Prostate gland (tissue), 2 donors: ENCODE data around the gene ZNF383. TPM values are rescaled to one million over a fixed set of nuclear protein-coding genes. Genes with fewer than 3 reads are reported as not detected.
"Not testable (repeated sequence)": the region's sequence is repeated elsewhere in the genome, so short reads cannot be mapped to it uniquely, and the experiment has no call there.

Source experiments
- DNase-seq: peaks from one replicate; pipeline ENCODE4 v3.0.0-alpha.2; 2019; ENCODE audit warnings: low spot score
- H3K27ac ChIP-seq, 2 donors: fragments of 200-600 bp; sonication (generic); 2 replicates each; pipeline ENCODE4 v1.5.1; 2017 to 2019
- H3K27me3 ChIP-seq: fragments of 200-600 bp; sonication (generic); replicated peaks from 2 replicates; pipeline ENCODE4 v1.5.1; 2019; ENCODE audit not compliant: insufficient read depth
- H3K36me3 ChIP-seq, 2 donors: fragments of 200-600 bp; sonication (generic); 1 replicate in 1 of 2; 2 replicates in 1 of 2; pipeline versions ENCODE4 v1.5.1 to v1.8.1; 2017 to 2019
- H3K4me1 ChIP-seq: fragments of 200-600 bp; sonication (generic); replicated peaks from 2 replicates; pipeline ENCODE4 v1.5.1; 2019
- H3K4me3 ChIP-seq, 2 donors: fragments of 200-600 bp; sonication (generic); 2 replicates each; pipeline ENCODE4 v1.5.1; 2017 to 2019
- H3K9me3 ChIP-seq: fragments of 200-600 bp; sonication (generic); 2 replicates; pipeline ENCODE4 v1.5.1; 2017
- CTCF ChIP-seq, 4 experiments: fragments of 200-600 bp in 2 of 4; fragments of 450-650 bp in 2 of 4; sonication (generic) in 2 of 4; IDR thresholded peaks; 1 replicate in 3 of 4; 2 replicates in 1 of 4; pipeline ENCODE4 v1.5.1; 2016 to 2019; ENCODE audit warnings: antibody characterized with exemption in 4 of 4, mild to moderate bottlenecking in 2 of 4, moderate library complexity in 2 of 4
- POLR2A ChIP-seq: fragments of 450-650 bp; IDR thresholded peaks from one replicate; pipeline ENCODE4 v1.6.1; 2016; ENCODE audit warnings: antibody characterized with exemption, mild to moderate bottlenecking
- POLR2AphosphoS5 ChIP-seq: sonication (generic); formaldehyde crosslinking; IDR thresholded peaks from one replicate; pipeline ENCODE4 v1.6.1; 2017; ENCODE audit warnings: antibody characterized with exemption
- WGBS: methylation state at CpG from one replicate; pipeline ENCODE4 v1.1.5; 2018; 5-methylcytosine and 5-hydroxymethylcytosine counted together
- intact Hi-C: fragments of 100-400 bp; cut with DNase I; formaldehyde crosslinking; loops from one replicate; pipeline ENCODE4 v1.14.2; 2022
- total RNA-seq, 2 donors: library from RNA; depleted of rRNA; stranded (reverse); fragments of >200 nt; gene quantifications; one replicate each; pipeline ENCODE4 v1.1.0, GENCODE V29; 2016

ZNF383 gene
- 1 to 10 TPM; 6.6 to 7.8 TPM for total RNA-seq

- H3K36me3 ChIP-seq = no peaks in the 10 kb centered on the region
- H3K4me3 ChIP-seq = peak within 1 kb of the TSS; percentile 50 to 73
- under 1% methylated on average over 44 of the region's 44 CpGs for WGBS
- intact Hi-C loops = loop anchor here (5.0 to 10.0 kb wide), 2 partner anchors 117 to 246 kb away; a partner anchor contains a TSS
- no peaks in the 10 kb centered on the region for H3K9me3 ChIP-seq
- peak within 1 kb of the TSS; percentile 82 to 92 for H3K27ac ChIP-seq
- TF ChIP-seq POLR2A (peak; percentile 32), POLR2AphosphoS5 (peak; percentile 87), CTCF (IDR thresholded peaks at IDR 0.05) (peak in 1 of 4 experiments; percentile 5)
- no peaks in the 10 kb centered on the region for H3K27me3 ChIP-seq
- no peaks in the 10 kb centered on the region for H3K4me1 ChIP-seq
- DNase-seq = peak; percentile 86
Measured at GRCh38 chr19:37217775-37218591, at the start of gene ZNF383. ZNF383 (plus strand) TSS chr19:37218214; CDS start chr19:37230454, 12,240 bp downstream.

DNA sequence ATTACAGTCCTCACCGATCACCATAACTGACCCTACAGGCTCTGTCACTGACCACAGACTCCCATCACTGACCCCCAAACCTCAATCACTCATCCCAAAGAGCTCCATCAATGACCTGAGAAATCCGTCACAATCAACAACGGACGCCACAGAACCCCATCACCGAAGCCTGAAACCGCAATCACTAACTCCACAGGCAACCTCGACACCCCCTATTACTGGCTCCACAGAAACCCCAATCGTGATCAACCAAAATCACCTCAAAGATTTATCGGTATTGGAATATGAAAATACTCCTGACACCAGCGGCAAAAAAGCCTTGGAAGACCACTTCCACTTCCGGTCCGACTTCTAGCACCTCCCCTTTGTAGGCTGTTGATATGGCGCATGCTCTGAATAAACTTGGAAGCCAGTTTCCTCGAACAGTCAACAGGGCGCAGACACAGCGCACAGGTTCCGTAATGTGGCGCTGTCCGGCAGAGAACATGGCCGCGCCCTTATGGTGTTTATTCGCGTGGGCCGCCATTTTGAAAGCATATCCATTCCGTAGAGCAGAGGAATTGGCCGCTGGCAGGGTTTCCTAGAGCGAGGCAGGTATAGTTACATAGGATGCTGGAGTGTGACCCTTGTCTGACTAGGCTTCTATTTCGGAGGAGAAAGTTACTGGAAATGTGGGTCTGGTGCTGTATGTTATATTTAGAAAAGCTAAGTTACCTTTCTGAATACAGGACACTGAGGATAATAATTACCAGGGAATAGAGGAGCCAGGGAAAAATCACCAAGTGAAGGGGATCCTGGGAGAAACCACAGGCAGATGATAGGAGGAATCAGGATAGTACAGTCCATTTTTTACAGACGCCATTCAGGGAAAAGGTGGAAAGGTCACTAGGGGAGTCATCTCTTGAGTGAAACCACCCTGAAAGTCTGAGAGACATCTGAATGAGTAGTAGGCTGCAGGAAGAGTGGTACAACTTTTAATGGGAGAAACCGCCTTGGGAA is 45.3 kb upstream of the ZNF383 start, which contains the start of gene ZNF585A:
ZNF585A (minus strand) TSS at position 328 of the 999 bp plus-strand sequence. CDS start 2,785 bp downstream, outside the sequence.
- DNase-seq = peak; percentile 95
- 4% methylated on average over 30 of the region's 30 CpGs for WGBS
- no peaks in the 10 kb centered on the region for H3K27me3 ChIP-seq
- peaks cover 0 to 7% of the 10 kb centered on the region in 2 donors for H3K36me3 ChIP-seq
- peak within 1 kb of the TSS; percentile 51 to 61 for H3K4me3 ChIP-seq
- H3K9me3 ChIP-seq = no peaks in the 10 kb centered on the region
- intact Hi-C loops = loop anchor here (5.0 kb wide), 1 partner anchor 40 kb away; the partner anchor contains the start of gene ZNF585B
- no peaks in the 10 kb centered on the region for H3K4me1 ChIP-seq
- no peak for TF ChIP-seq POLR2A
- peak in 3 of 4 experiments; percentile 27 to 45 (median 36) for TF ChIP-seq CTCF (IDR thresholded peaks at IDR 0.05)
- TF ChIP-seq POLR2AphosphoS5 = peak; percentile 99
- H3K27ac ChIP-seq = peak within 1 kb of the TSS; percentile 55 to 78

DNA sequence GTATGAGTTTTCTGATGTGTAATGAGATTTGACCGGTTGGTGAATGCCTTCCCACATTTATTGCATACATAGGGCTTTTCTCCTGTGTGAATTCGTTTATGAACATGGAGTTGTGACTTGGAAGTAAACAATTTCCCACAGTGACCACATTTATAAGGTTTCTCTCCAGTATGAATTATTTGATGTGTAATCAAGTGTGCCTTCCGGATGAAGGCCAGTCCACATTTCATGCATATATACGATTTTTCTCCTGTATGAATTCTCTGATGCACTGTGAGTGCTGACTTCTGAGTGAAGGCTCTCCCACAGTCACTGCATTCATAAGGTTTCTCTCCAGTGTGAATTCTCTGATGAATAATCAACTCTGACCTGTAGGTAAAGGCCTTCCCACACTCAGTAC is 31.9 kb upstream of the ZNF383 start:
- intact Hi-C loops, H3K27ac ChIP-seq, DNase-seq, H3K9me3 ChIP-seq, H3K4me1 ChIP-seq, H3K27me3 ChIP-seq, H3K4me3 ChIP-seq: not testable (repeated sequence)
- 97% methylated on average over 4 of the region's 4 CpGs for WGBS
- peaks cover 10 to 16% of the 10 kb centered on the region in 2 donors for H3K36me3 ChIP-seq

- H3K36me3 ChIP-seq, DNase-seq, H3K4me1 ChIP-seq, H3K9me3 ChIP-seq, H3K27me3 ChIP-seq, H3K27ac ChIP-seq, H3K4me3 ChIP-seq, intact Hi-C loops: not testable (repeated sequence)
- WGBS = 96% methylated on average over 4 of the region's 4 CpGs
Measured at GRCh38 chr19:37195248-37195647, 22.8 kb upstream of the ZNF383 start.

- H3K27me3 ChIP-seq, H3K9me3 ChIP-seq, H3K36me3 ChIP-seq, DNase-seq, intact Hi-C loops, H3K4me3 ChIP-seq, H3K4me1 ChIP-seq, H3K27ac ChIP-seq: not testable (repeated sequence)
- 97% methylated on average over 5 of the region's 5 CpGs for WGBS
Measured at GRCh38 chr19:37197115-37197514, 20.9 kb upstream of the ZNF383 start.

DNA sequence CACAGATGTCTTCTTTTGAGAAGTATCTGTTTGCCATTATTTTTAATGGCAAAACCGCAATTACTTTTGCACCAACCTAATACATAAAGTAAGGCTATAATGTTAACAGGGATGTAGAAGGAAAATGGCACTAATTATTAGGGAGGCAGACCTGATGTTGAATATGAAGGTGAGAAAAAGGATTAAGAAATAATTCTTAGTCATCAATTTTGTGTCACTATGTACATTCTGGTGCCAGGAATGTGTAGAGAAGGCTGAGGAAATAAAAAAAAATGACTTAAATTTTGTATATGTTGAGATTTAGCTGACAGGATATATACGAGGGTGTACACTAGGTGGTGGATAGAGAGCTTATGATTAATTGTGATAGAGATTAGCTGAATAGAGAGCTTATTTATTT is 20.2 kb upstream of the ZNF383 start:
- intact Hi-C loops = no loop called here
- Histone ChIP-seq H3K4me3 (no peak overlapping the region), H3K36me3 (peaks cover 0 to 9% of the 10 kb centered on the region in 2 donors), H3K27me3 (no peaks in the 10 kb centered on the region), H3K4me1 (no peaks in the 10 kb centered on the region), H3K9me3 (no peaks in the 10 kb centered on the region), H3K27ac (no peak overlapping the region)
- TF ChIP-seq CTCF (IDR thresholded peaks at IDR 0.05) = no peak
- no peak for TF ChIP-seq POLR2AphosphoS5
- TF ChIP-seq POLR2A = no peak
- 93% methylated on average over 2 of the region's 2 CpGs for WGBS
- DNase-seq = no peak
